Activated CD8-positive, alpha-beta T cell treated with anti-CD3 and anti-CD28 coated beads for 36 hours (primary cell): ENCODE data around the gene ALAS1. TPM values are rescaled to one million over a fixed set of nuclear protein-coding genes. Genes with fewer than 3 reads are reported as not detected.

Source experiments
- ATAC-seq: fragments of 200-7000 bp; cut with Tn5 transposase; one replicate; pipeline ENCODE4 v1.10.0; 2021; ENCODE audit warnings: mild to moderate bottlenecking, moderate library complexity
- CTCF ChIA-PET: fragments of 350-600 bp; sonication (Branson Sonifier 250); formaldehyde crosslinking; loops from one replicate; lab custom pipeline; 2021; ENCODE audit warnings: antibody characterized with exemption; lab: Charles Lee
- POLR2A ChIA-PET: fragments of 350-600 bp; sonication (Branson Sonifier 250); formaldehyde crosslinking; loops from one replicate; lab custom pipeline; 2021; ENCODE audit warnings: antibody characterized with exemption; lab: Charles Lee
- DNase-seq: peaks from one replicate; pipeline ENCODE4 v3.0.0-alpha.2; 2020
- H3K27ac Mint-ChIP-seq: one replicate; pipeline ENCODE4 v1.8.0; 2021; ENCODE audit warnings: mild to moderate bottlenecking, mixed read lengths
- H3K27me3 Mint-ChIP-seq: one replicate; pipeline ENCODE4 v1.8.0; 2021; ENCODE audit warnings: mixed read lengths
- H3K36me3 Mint-ChIP-seq: one replicate; pipeline ENCODE4 v1.8.0; 2021; ENCODE audit warnings: low read depth, mixed read lengths
- H3K4me1 Mint-ChIP-seq: one replicate; pipeline ENCODE4 v1.8.0; 2021; ENCODE audit warnings: low read depth, mixed read lengths
- H3K4me3 Mint-ChIP-seq: one replicate; pipeline ENCODE4 v1.8.0; 2021; ENCODE audit warnings: mild to moderate bottlenecking, moderate library complexity, mixed read lengths
- H3K9me3 Mint-ChIP-seq: one replicate; pipeline ENCODE4 v1.8.0; 2021; ENCODE audit warnings: mixed read lengths
- intact Hi-C: fragments of 100-400 bp; cut with micrococcal nuclease; formaldehyde crosslinking; loops from one replicate; pipeline ENCODE4 v1.10.0; 2022
- total RNA-seq, 2 experiments: library from RNA; stranded (reverse); gene quantifications; one replicate each; pipeline ENCODE4 v1.2.3, GENCODE V29; 2021
- TF ChIP-seq, protein P1 (sequence below): fragments of 200-600 bp; IDR thresholded peaks from one replicate; pipeline ENCODE4 v1.8.0; 2022; ENCODE audit warnings: antibody characterized with exemption, mild to moderate bottlenecking

ALAS1 gene
- total RNA-seq, 2 experiments from 2014 or later = 54.3 to 54.6 TPM

GRCh38 chr3:52197499-52197841 lies 490 bp upstream of the ALAS1 start:
- ChIA-PET POLR2A (interaction anchor here (0.7 to 1.2 kb wide), 6 partner anchors 9 to 215 kb away, joined by 3 to 5 read pairs (median 3); partner anchors contain the start of gene POC1A), CTCF (interaction anchor here (0.7 to 2.9 kb wide), 5 partner anchors 13 to 256 kb away, joined by 3 to 21 read pairs (median 3); partner anchors contain the start of gene RRP9)
- Mint-ChIP-seq H3K9me3 (no peaks in the 10 kb centered on the region), H3K4me3 (peak overlapping the region; percentile 99), H3K4me1 (peaks cover 48% of the 10 kb centered on the region), H3K36me3 (peaks cover 29% of the 10 kb centered on the region), H3K27me3 (no peaks in the 10 kb centered on the region), H3K27ac (peak overlapping the region; percentile 93)
- TF ChIP-seq, protein P1, sequence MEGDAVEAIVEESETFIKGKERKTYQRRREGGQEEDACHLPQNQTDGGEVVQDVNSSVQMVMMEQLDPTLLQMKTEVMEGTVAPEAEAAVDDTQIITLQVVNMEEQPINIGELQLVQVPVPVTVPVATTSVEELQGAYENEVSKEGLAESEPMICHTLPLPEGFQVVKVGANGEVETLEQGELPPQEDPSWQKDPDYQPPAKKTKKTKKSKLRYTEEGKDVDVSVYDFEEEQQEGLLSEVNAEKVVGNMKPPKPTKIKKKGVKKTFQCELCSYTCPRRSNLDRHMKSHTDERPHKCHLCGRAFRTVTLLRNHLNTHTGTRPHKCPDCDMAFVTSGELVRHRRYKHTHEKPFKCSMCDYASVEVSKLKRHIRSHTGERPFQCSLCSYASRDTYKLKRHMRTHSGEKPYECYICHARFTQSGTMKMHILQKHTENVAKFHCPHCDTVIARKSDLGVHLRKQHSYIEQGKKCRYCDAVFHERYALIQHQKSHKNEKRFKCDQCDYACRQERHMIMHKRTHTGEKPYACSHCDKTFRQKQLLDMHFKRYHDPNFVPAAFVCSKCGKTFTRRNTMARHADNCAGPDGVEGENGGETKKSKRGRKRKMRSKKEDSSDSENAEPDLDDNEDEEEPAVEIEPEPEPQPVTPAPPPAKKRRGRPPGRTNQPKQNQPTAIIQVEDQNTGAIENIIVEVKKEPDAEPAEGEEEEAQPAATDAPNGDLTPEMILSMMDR = no peak
- DNase-seq (no peak), ATAC-seq (peak; percentile 2)
- intact Hi-C loops = no loop called here

- CTCF ChIA-PET = no interaction called here
- Mint-ChIP-seq H3K36me3 (peaks cover 43% of the 10 kb centered on the region), H3K9me3 (no peaks in the 10 kb centered on the region), H3K4me1 (peaks cover 52% of the 10 kb centered on the region), H3K27ac (peak overlapping the region; percentile 92), H3K27me3 (no peaks in the 10 kb centered on the region), H3K4me3 (peak overlapping the region; percentile 99)
- TF ChIP-seq, protein P1 = no peak
- POLR2A ChIA-PET = no interaction called here
- intact Hi-C loops = no loop called here
- ATAC-seq = no peak
- DNase-seq = no peak
Observed at GRCh38 chr3:52198643-52199608, 966 bp downstream of the ALAS1 start.

DNA sequence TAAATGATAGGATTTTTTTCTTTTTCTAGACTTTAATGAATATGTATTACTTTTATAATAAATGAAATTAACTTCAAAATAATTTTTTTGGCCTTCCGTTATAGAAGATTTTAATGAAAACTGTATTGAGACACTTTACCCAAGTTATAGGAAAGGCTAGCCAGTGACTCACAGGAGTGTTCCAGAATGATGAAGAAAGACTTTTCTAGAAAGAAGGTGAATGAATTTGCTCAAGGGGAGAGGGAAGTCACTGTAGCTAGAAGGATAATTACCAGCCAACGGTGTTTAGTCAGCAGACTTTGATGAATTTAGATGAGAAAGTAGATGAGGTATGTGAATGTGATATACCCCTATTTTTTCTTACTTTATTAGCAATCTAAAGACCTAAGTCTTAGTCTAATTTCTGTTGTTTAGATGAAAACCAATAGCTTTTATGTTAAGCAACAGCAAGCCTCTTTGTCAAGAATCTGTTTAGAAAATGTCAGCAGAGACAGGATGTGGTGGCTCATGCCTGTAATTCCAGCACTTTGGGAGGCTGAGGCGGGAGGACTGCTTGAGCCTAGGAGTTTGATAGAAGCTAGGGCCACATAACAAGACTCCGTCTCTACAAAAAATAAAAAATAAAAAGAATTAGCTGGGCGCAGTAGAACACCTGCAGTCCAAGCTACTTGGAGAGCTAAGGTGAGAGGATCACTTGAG lies 3.2 kb downstream of the ALAS1 start:
- peaks cover 66% of the 10 kb centered on the region for H3K4me1 Mint-ChIP-seq
- peaks cover 62% of the 10 kb centered on the region for H3K36me3 Mint-ChIP-seq
- no peak for DNase-seq
- H3K27me3 Mint-ChIP-seq = no peaks in the 10 kb centered on the region
- intact Hi-C loops = no loop called here
- H3K27ac Mint-ChIP-seq = peak overlapping the region; percentile 16
- H3K9me3 Mint-ChIP-seq = no peaks in the 10 kb centered on the region
- ChIA-PET POLR2A (interaction anchor here (1.0 kb wide), 1 partner anchor 38 kb away, joined by 3 read pairs; the partner anchor contains the start of gene TWF2), CTCF (interaction anchor here (0.6 to 6.6 kb wide), 7 partner anchors 14 to 139 kb away, joined by 3 to 71 read pairs (median 4); no protein-coding TSS in a partner anchor)
- TF ChIP-seq, protein P1 = no peak
- H3K4me3 Mint-ChIP-seq = no peak overlapping the region
- no peak for ATAC-seq

- ChIA-PET POLR2A (interaction anchor here (0.6 to 1.1 kb wide), 4 partner anchors 12 to 207 kb away, joined by 3 read pairs; partner anchors contain the start of gene RPL29), CTCF (interaction anchor here (0.7 to 6.6 kb wide), 6 partner anchors 12 to 137 kb away, joined by 3 to 71 read pairs (median 4); no protein-coding TSS in a partner anchor)
- Mint-ChIP-seq H3K27me3 (no peaks in the 10 kb centered on the region), H3K4me3 (no peak overlapping the region), H3K36me3 (peaks cover 69% of the 10 kb centered on the region), H3K27ac (peak overlapping the region; percentile 76), H3K9me3 (no peaks in the 10 kb centered on the region), H3K4me1 (peaks cover 56% of the 10 kb centered on the region)
- DNase-seq (no peak), ATAC-seq (no peak)
- TF ChIP-seq, protein P1 = no peak
- intact Hi-C loops = no loop called here
Observed at GRCh38 chr3:52202384-52203077, 4.6 kb downstream of the ALAS1 start.
